ENCODE results near the gene TRIM32. TPM values are rescaled to one million over a fixed set of nuclear protein-coding genes. Genes with fewer than 3 reads are reported as not detected.

TRIM32 gene
- total and polyA plus RNA-seq, 2 donors (not counting 1 experiment from before 2014, with no cell fraction given): 3.6 to 14.1 TPM

DNA sequence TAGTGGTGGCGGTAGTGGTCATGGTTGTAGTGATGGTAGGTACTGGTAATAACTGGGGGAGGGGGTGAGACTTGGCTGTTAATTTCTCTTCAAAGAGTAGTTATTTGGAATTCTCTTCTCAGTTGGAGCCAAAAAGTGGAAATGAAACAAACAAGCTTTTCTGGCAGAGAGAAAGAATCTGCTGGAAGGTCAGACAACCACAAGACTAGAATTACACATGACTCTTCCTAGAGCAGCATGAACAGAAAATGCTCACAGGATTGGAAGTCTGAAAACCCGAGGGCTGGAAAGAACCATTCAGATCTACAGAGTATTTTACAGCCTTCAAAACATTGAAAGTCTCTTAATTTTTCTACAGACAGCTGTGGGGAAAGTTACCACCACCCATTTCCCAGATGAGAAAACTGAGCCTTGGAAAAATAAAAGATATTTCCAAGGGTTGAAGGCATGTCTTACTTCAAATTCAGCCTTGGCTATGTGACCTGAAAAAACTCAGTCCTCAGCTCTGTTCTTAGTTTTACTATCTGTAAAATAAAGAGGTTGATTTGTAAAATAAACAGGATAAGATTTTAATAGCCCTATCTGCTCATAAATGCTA, 42.9 kb upstream of the TRIM32 start:
- Histone ChIP-seq H3K27me3 (replicated peaks in 1 of 4; ENCODE audit: control extremely low read depth in 1 of 4, control insufficient read depth in 3 of 4, insufficient read depth in 4 of 4, low read length in 3 of 4) (no peaks in the 10 kb centered on the region), H4K20me1 (ENCODE audit: control insufficient read depth, insufficient read depth, low read length, poor library complexity, severe bottlenecking) (no peaks in the 10 kb centered on the region), H3K4me3 (ENCODE audit: control extremely low read depth in 1 of 5, extremely low read depth in 1 of 5, insufficient read depth in 1 of 5, low read depth in 2 of 5, low read length in 4 of 5) (no peak overlapping the region), H3K4me2 (replicated peaks; ENCODE audit: low read depth, low read length, poor library complexity, severe bottlenecking) (no peak overlapping the region), H2AFZ (ENCODE audit: insufficient read depth, low read depth, low read length, poor library complexity, severe bottlenecking) (no peak overlapping the region), H3K79me2 (ENCODE audit: control insufficient read depth, insufficient read depth, low read length) (no peaks in the 10 kb centered on the region), H3K9ac (ENCODE audit: low read length) (no peak overlapping the region), H3K36me3 (replicated peaks in 1 of 2; ENCODE audit: control extremely low read depth in 1 of 2, control insufficient read depth in 1 of 2, extremely low read depth in 1 of 2, insufficient read depth in 2 of 2, low read length in 1 of 2) (no peaks in the 10 kb centered on the region), H3K9me3 (ENCODE audit: control extremely low read depth in 1 of 3, control insufficient read depth in 2 of 3, insufficient read depth in 1 of 3, low read length in 2 of 3) (no peaks in the 10 kb centered on the region), H3K4me1 (ENCODE audit: control insufficient read depth in 2 of 2, insufficient read depth in 2 of 2, low read length in 2 of 2) (no peaks in the 10 kb centered on the region), H3K27ac (ENCODE audit: low read length in 2 of 2) (no peak overlapping the region)
- H3K4me1 Mint-ChIP-seq: no peaks in the 10 kb centered on the region
- intact Hi-C loops (cut with micrococcal nuclease): no loop called here
- no peak overlapping the region for H3K27ac Mint-ChIP-seq
- ChIA-PET CTCF (no interaction called here), POLR2A (no interaction called here)
- TF ChIP-seq EZH2 (IDR thresholded peaks at IDR 0.05; ENCODE audit: borderline replicate concordance, insufficient read depth, low read depth, low read length, poor library complexity, severe bottlenecking): no peak
- TF ChIP-seq, protein P1, sequence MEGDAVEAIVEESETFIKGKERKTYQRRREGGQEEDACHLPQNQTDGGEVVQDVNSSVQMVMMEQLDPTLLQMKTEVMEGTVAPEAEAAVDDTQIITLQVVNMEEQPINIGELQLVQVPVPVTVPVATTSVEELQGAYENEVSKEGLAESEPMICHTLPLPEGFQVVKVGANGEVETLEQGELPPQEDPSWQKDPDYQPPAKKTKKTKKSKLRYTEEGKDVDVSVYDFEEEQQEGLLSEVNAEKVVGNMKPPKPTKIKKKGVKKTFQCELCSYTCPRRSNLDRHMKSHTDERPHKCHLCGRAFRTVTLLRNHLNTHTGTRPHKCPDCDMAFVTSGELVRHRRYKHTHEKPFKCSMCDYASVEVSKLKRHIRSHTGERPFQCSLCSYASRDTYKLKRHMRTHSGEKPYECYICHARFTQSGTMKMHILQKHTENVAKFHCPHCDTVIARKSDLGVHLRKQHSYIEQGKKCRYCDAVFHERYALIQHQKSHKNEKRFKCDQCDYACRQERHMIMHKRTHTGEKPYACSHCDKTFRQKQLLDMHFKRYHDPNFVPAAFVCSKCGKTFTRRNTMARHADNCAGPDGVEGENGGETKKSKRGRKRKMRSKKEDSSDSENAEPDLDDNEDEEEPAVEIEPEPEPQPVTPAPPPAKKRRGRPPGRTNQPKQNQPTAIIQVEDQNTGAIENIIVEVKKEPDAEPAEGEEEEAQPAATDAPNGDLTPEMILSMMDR (IDR thresholded peaks at IDR 0.05): no peak
- no peak for DNase-seq
- no peak overlapping the region for H3K4me3 Mint-ChIP-seq
- WGBS (ENCODE audit: insufficient coverage): 91% methylated on average over 1 of the region's 2 CpGs
- no peaks in the 10 kb centered on the region for H3K9me3 Mint-ChIP-seq (ENCODE audit: insufficient read depth)
- no peak for ATAC-seq (ENCODE audit: low read depth)
- no peaks in the 10 kb centered on the region for H3K27me3 Mint-ChIP-seq

DNA sequence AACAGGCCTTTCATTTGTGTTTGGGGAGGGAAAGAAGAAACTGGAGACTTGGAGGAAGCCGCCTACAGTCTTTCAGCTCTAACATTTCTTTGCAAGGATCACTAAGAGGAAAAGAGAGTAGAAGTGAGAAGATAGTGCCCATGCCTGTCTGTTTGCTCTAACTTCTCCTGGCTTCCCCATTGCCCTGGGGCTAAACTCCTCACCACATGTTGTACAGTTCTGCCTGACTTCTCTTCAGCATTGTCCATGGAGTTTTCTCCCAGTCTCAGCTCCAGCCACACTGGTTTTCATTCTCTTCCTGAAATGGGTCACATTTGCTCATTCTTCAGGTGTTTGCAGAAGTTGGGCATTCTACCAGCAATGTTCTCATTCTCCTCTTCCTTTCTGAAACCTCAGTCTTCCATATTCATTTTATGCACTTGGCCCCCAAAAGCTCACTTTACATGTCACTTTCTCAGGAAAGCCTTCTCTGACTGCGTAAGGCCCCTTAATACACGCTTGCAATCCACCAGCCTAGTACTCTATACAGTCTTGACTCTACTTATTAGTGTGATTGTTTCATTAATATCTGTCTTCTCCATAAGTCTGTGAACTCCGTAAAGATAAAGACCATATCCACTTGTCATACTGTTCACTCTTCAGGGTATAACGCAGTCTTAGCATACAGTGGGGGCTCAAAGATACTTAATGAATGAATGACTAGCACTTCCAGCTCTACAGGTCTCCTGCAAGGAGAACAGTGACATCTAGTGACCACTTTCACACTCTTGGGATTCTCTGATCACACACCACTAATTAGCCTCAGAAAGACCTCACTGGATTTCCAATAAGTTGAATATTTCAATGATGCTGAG, 40.2 kb upstream of the TRIM32 start:
- no peaks in the 10 kb centered on the region for H3K9me3 Mint-ChIP-seq (ENCODE audit: insufficient read depth)
- peak; percentile 5 for DNase-seq

More for the DNA sequence above, 40.2 kb upstream of the TRIM32 start:
- no peaks in the 10 kb centered on the region for H3K27me3 Mint-ChIP-seq
- intact Hi-C loops (cut with micrococcal nuclease): loop anchor here (5.0 kb wide), 1 partner anchor 1055 kb away; no protein-coding TSS in a partner anchor
- no peaks in the 10 kb centered on the region for H3K27me3 ChIP-seq (replicated peaks in 1 of 4; ENCODE audit: control extremely low read depth in 1 of 4, control insufficient read depth in 3 of 4, insufficient read depth in 4 of 4, low read length in 3 of 4)
- TF ChIP-seq EZH2 (IDR thresholded peaks at IDR 0.05; ENCODE audit: borderline replicate concordance, insufficient read depth, low read depth, low read length, poor library complexity, severe bottlenecking): no peak
- TF ChIP-seq, protein P1 (IDR thresholded peaks at IDR 0.05): no peak
- H3K4me3 Mint-ChIP-seq: no peak overlapping the region
- no peak overlapping the region for H3K4me2 ChIP-seq (replicated peaks; ENCODE audit: low read depth, low read length, poor library complexity, severe bottlenecking)
- no peaks in the 10 kb centered on the region for H3K79me2 ChIP-seq (ENCODE audit: control insufficient read depth, insufficient read depth, low read length)
- no peaks in the 10 kb centered on the region for H3K9me3 ChIP-seq (ENCODE audit: control extremely low read depth in 1 of 3, control insufficient read depth in 2 of 3, insufficient read depth in 1 of 3, low read length in 2 of 3)
- H3K4me3 ChIP-seq (ENCODE audit: control extremely low read depth in 1 of 5, extremely low read depth in 1 of 5, insufficient read depth in 1 of 5, low read depth in 2 of 5, low read length in 4 of 5): no peak overlapping the region
- no peaks in the 10 kb centered on the region for H3K4me1 Mint-ChIP-seq
- H2AFZ ChIP-seq (ENCODE audit: insufficient read depth, low read depth, low read length, poor library complexity, severe bottlenecking): no peak overlapping the region
- ChIA-PET CTCF (no interaction called here), POLR2A (no interaction called here)
- no peak overlapping the region for H3K27ac ChIP-seq (ENCODE audit: low read length in 2 of 2)
- WGBS (ENCODE audit: insufficient coverage): 93% methylated on average over 3 of the region's 5 CpGs
- no peaks in the 10 kb centered on the region for H4K20me1 ChIP-seq (ENCODE audit: control insufficient read depth, insufficient read depth, low read length, poor library complexity, severe bottlenecking)
- no peaks in the 10 kb centered on the region for H3K4me1 ChIP-seq (ENCODE audit: control insufficient read depth in 2 of 2, insufficient read depth in 2 of 2, low read length in 2 of 2)
- ATAC-seq (ENCODE audit: low read depth): no peak
- no peak overlapping the region for H3K27ac Mint-ChIP-seq
- H3K9ac ChIP-seq (ENCODE audit: low read length): no peak overlapping the region
- no peaks in the 10 kb centered on the region for H3K36me3 ChIP-seq (replicated peaks in 1 of 2; ENCODE audit: control extremely low read depth in 1 of 2, control insufficient read depth in 1 of 2, extremely low read depth in 1 of 2, insufficient read depth in 2 of 2, low read length in 1 of 2)
